GM18873 (cell line): ENCODE data around the gene PARD6B.
"Not testable (repeated sequence)": the region's sequence is repeated elsewhere in the genome, so short reads cannot be mapped to it uniquely, and the experiment has no call there.

Source experiments
- ATAC-seq: cut with Tn5 transposase; IDR thresholded peaks from one replicate; pipeline ENCODE4 v1.9.1; 2021; ENCODE audit warnings: mild to moderate bottlenecking, moderate library complexity, moderate number of reproducible peaks; ENCODE audit not compliant: unreplicated experiment, low FRiP score

PARD6B gene

GRCh38 chr20:50737352-50737751 lies 6.0 kb downstream of the PARD6B start:
- no peak for ATAC-seq

- ATAC-seq = no peak
Observed at GRCh38 chr20:50743087-50743486, 11.7 kb downstream of the PARD6B start.

- ATAC-seq = no peak
Observed at GRCh38 chr20:50744143-50744792, 12.9 kb downstream of the PARD6B start.

- no peak for ATAC-seq
Observed at GRCh38 chr20:50745634-50746137, 14.3 kb downstream of the PARD6B start.

- ATAC-seq = no peak
Observed at GRCh38 chr20:50746138-50746940, 15.0 kb downstream of the PARD6B start.

- no peak for ATAC-seq
Observed at GRCh38 chr20:50747275-50747674, 15.9 kb downstream of the PARD6B start.

GRCh38 chr20:50750145-50750671 lies 18.8 kb downstream of the PARD6B start:
- ATAC-seq = no peak

GRCh38 chr20:50753152-50753551 lies 21.8 kb downstream of the PARD6B start:
- no peak for ATAC-seq

GRCh38 chr20:50754420-50754819 lies 23.0 kb downstream of the PARD6B start:
- no peak for ATAC-seq

GRCh38 chr20:50756447-50756846 lies 25.1 kb downstream of the PARD6B start:
- no peak for ATAC-seq

- ATAC-seq = no peak
Observed at GRCh38 chr20:50758469-50758868, 27.1 kb downstream of the PARD6B start.

- no peak for ATAC-seq
Observed at GRCh38 chr20:50758992-50759391, 27.6 kb downstream of the PARD6B start.

- no peak for ATAC-seq
Observed at GRCh38 chr20:50759678-50760077, 28.3 kb downstream of the PARD6B start.

GRCh38 chr20:50762045-50762422 lies 30.7 kb downstream of the PARD6B start:
- ATAC-seq = no peak

- no peak for ATAC-seq
Observed at GRCh38 chr20:50762435-50763220, 31.2 kb downstream of the PARD6B start.

GRCh38 chr20:50763550-50764458 lies 32.4 kb downstream of the PARD6B start:
- ATAC-seq = not testable (repeated sequence)

GRCh38 chr20:50765251-50765650 lies 33.9 kb downstream of the PARD6B start:
- ATAC-seq = not testable (repeated sequence)

GRCh38 chr20:50765674-50766073 lies 34.3 kb downstream of the PARD6B start:
- ATAC-seq = no peak

GRCh38 chr20:50766955-50767809 lies 35.8 kb downstream of the PARD6B start:
- not testable (repeated sequence) for ATAC-seq
